Brain microvascular endothelial cell (primary cell): ENCODE results near the gene HADH.
A peak's percentile ranks its signal among the peaks of the same experiment; 100 is the strongest.

Experiments
- DNase-seq: peaks from one replicate; pipeline ENCODE4 v3.0.0-alpha.2; 2020
- H3K27ac ChIP-seq: fragments of 250-450 bp; sonication (Bioruptor Pico); 2 replicates; pipeline ENCODE4 v1.5.1; 2020; ENCODE audit warnings: mild to moderate bottlenecking, moderate library complexity
- H3K27me3 ChIP-seq: fragments of 250-450 bp; sonication (Bioruptor Pico); replicated peaks from 2 replicates; pipeline ENCODE4 v1.5.1; 2020; ENCODE audit warnings: mild to moderate bottlenecking
- H3K36me3 ChIP-seq: fragments of 250-450 bp; sonication (Bioruptor Pico); replicated peaks from 2 replicates; pipeline ENCODE4 v1.5.1; 2020; ENCODE audit warnings: mild to moderate bottlenecking
- H3K4me3 ChIP-seq: 2 replicates; pipeline ENCODE4 v1.5.1; 2011; ENCODE audit warnings: low read depth, mild to moderate bottlenecking, control low read depth, low read length, moderate library complexity
- in situ Hi-C: cut with HindIII; loops from 2 replicates; pipeline ENCODE4 v1.10.0; 2017; ENCODE audit warnings: low sequenced_read_pairs, low pct_ligation_motif_present
- TF ChIP-seq, protein P1 (sequence below): IDR thresholded peaks from 2 replicates; pipeline ENCODE4 v1.5.1; 2011; ENCODE audit warnings: low read depth, mild to moderate bottlenecking, moderate library complexity, low read length, control low read depth, inconsistent platforms; ENCODE audit errors: missing control alignments

Gene HADH

GRCh38 chr4:108078024-108078733 is 88.5 kb downstream of the HADH start:
- in situ Hi-C loops: no loop called here
- Histone ChIP-seq H3K4me3 (no peak overlapping the region), H3K27me3 (no peaks in the 10 kb centered on the region), H3K36me3 (no peaks in the 10 kb centered on the region), H3K27ac (no peak overlapping the region)
- DNase-seq: peak; percentile 4
- TF ChIP-seq, protein P1, sequence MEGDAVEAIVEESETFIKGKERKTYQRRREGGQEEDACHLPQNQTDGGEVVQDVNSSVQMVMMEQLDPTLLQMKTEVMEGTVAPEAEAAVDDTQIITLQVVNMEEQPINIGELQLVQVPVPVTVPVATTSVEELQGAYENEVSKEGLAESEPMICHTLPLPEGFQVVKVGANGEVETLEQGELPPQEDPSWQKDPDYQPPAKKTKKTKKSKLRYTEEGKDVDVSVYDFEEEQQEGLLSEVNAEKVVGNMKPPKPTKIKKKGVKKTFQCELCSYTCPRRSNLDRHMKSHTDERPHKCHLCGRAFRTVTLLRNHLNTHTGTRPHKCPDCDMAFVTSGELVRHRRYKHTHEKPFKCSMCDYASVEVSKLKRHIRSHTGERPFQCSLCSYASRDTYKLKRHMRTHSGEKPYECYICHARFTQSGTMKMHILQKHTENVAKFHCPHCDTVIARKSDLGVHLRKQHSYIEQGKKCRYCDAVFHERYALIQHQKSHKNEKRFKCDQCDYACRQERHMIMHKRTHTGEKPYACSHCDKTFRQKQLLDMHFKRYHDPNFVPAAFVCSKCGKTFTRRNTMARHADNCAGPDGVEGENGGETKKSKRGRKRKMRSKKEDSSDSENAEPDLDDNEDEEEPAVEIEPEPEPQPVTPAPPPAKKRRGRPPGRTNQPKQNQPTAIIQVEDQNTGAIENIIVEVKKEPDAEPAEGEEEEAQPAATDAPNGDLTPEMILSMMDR: no peak

GRCh38 chr4:108080747-108081146 is 91.1 kb downstream of the HADH start:
- Histone ChIP-seq H3K36me3 (no peaks in the 10 kb centered on the region), H3K4me3 (no peak overlapping the region), H3K27ac (no peak overlapping the region), H3K27me3 (no peaks in the 10 kb centered on the region)
- TF ChIP-seq, protein P1: no peak
- DNase-seq: no peak
- in situ Hi-C loops: no loop called here

DNA sequence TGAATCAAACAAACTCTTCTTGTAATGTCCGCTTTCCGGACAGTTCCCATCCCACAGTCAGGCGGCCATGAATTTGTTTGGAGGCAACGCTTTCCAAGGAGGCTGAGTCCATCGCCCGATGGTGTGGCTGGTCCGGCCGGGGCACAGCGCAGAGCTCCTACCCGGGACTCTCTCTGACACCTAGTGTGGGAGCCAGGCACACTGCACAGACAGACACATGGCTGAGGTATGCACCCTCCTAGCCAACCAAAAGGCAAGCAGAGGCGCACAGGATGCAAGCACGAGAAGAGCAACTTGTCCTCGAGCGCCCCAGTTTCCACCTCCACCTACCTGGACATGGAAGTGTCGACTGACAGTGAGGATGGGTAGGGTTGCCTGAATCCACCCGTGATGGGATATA is 91.6 kb downstream of the HADH start:
- TF ChIP-seq, protein P1: no peak
- Histone ChIP-seq H3K27me3 (no peaks in the 10 kb centered on the region), H3K36me3 (no peaks in the 10 kb centered on the region), H3K27ac (no peak overlapping the region), H3K4me3 (no peak overlapping the region)
- DNase-seq: no peak
- in situ Hi-C loops: no loop called here
